GM19324 (cell line): ENCODE data around the gene ARHGEF6.

Experiments used
- ATAC-seq: cut with Tn5 transposase; IDR thresholded peaks from one replicate; pipeline ENCODE4 v1.9.1; 2021; ENCODE audit warnings: mild to moderate bottlenecking, moderate library complexity; ENCODE audit not compliant: unreplicated experiment, low FRiP score

Gene ARHGEF6

GRCh38 chrX:136656361-136656964 lies 124.3 kb downstream of the ARHGEF6 start:
- no peak for ATAC-seq

GRCh38 chrX:136652822-136653723 lies 127.7 kb downstream of the ARHGEF6 start:
- no peak for ATAC-seq

- no peak for ATAC-seq
These were observed 129.9 kb downstream of the ARHGEF6 start for GRCh38 chrX:136650811-136651210.

- ATAC-seq = no peak
These were observed 132.9 kb downstream of the ARHGEF6 start, which contains the start of gene CD40LG for GRCh38 chrX:136647677-136648360. CD40LG (plus strand) TSS chrX:136648158; CDS start chrX:136648249, 91 bp downstream.

GRCh38 chrX:136646602-136647239 lies 134.0 kb downstream of the ARHGEF6 start:
- no peak for ATAC-seq

- ATAC-seq = no peak
These were observed 137.5 kb downstream of the ARHGEF6 start for GRCh38 chrX:136643243-136643642.

- ATAC-seq = no peak
These were observed 141.1 kb downstream of the ARHGEF6 start for GRCh38 chrX:136639506-136640176.

- no peak for ATAC-seq
These were observed 144.6 kb downstream of the ARHGEF6 start for GRCh38 chrX:136636121-136636520.

GRCh38 chrX:136635235-136635634 lies 145.5 kb downstream of the ARHGEF6 start:
- no peak for ATAC-seq

GRCh38 chrX:136630881-136631280 lies 149.9 kb downstream of the ARHGEF6 start:
- no peak for ATAC-seq

GRCh38 chrX:136629084-136629750 lies 151.5 kb downstream of the ARHGEF6 start:
- ATAC-seq = no peak

GRCh38 chrX:136627409-136627808 lies 153.3 kb downstream of the ARHGEF6 start:
- ATAC-seq = no peak

- ATAC-seq = no peak
These were observed 153.8 kb downstream of the ARHGEF6 start for GRCh38 chrX:136626891-136627290.

GRCh38 chrX:136626237-136626636 lies 154.5 kb downstream of the ARHGEF6 start:
- ATAC-seq = no peak

- no peak for ATAC-seq
These were observed 155.5 kb downstream of the ARHGEF6 start for GRCh38 chrX:136625246-136625645.

GRCh38 chrX:136623396-136623795 lies 157.3 kb downstream of the ARHGEF6 start:
- no peak for ATAC-seq

- no peak for ATAC-seq
These were observed 158.2 kb downstream of the ARHGEF6 start for GRCh38 chrX:136622568-136622967.

- ATAC-seq = no peak
These were observed 160.0 kb downstream of the ARHGEF6 start for GRCh38 chrX:136620780-136621179.

- ATAC-seq = no peak
These were observed 160.7 kb downstream of the ARHGEF6 start for GRCh38 chrX:136619899-136620505.
